HG02623 (cell line): ENCODE data around the gene CTSK.
"Not testable (repeated sequence)": the region's sequence is repeated elsewhere in the genome, so short reads cannot be mapped to it uniquely, and the experiment has no call there.

Experiments
- ATAC-seq: cut with Tn5 transposase; IDR thresholded peaks from one replicate; pipeline ENCODE4 v1.9.1; 2021; ENCODE audit warnings: moderate library complexity; ENCODE audit not compliant: unreplicated experiment

CTSK gene

DNA sequence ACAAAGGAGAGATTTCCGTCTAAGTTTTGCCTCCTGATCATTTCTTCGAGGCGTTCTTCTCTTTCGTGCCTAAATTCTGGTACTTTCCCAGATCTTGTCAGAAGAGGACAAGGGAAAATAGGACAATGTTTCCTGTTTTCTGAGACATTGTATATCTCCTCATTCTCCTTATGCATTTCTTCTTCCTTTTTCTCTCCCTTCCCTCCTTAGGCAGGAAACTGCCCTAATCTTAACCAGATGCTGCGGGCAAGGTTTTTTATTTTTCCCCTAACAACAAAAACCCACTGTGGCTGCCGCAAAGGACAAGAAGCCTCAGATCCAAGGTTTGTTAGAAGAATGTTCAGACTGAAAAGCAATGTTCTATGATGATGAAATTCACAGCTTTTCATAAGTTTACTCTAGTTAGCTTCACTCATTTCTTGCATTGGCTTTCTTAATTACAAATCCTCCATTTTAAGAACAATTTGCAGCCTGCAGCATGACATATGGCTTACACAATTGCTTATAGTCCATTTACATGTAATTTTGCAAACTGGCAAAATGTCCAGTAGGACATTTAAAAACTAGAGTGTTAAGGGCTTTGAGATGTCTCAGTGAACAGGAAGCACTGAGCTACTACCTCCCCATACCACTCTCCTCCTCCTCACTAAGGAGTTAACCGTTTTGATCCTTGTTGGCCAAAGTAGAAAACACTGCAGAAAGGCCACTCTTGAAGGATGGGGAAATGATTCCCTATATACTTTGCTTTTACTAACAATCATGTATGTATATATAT, 624 bp downstream of the CTSK start:
- ATAC-seq, result no peak

DNA sequence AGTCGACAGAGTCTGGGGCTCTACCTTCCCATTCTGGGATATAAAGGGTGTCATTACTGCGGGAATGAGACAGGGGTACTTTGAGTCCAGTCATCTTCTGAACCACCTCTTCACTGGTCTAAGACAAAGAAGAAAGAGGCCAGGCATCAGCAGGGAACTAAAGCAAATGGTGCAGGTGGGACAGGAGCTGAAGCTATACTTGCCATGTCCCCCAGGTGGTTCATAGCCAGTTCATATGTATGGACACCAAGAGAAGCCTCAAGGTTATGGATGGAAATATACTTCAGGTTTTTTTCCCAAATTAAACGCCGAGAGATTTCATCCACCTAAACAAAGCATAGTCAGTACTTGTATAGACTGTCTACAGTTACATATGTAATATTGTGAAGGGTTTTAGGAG, 2.2 kb downstream of the CTSK start:
- ATAC-seq, result no peak

DNA sequence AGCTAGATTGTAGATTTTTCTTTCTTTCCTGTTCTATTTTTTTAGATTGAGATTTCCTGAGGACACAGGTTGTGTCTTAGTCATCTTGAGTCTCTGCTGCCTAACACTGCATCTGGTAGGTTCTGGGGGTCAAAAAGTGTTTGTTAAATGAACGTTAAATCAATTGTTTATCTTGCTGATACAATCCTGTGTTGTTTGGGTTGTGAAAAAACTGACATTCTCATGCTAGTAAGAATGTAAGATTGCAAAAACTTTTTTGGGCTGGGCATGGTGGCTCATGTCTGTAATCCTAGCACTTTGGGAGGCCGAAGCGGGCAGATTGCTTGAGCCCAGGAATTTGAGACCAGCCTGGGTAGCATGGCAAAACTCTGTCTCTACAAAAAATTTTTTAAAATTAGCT, 3.4 kb downstream of the CTSK start:
- no peak for ATAC-seq

DNA sequence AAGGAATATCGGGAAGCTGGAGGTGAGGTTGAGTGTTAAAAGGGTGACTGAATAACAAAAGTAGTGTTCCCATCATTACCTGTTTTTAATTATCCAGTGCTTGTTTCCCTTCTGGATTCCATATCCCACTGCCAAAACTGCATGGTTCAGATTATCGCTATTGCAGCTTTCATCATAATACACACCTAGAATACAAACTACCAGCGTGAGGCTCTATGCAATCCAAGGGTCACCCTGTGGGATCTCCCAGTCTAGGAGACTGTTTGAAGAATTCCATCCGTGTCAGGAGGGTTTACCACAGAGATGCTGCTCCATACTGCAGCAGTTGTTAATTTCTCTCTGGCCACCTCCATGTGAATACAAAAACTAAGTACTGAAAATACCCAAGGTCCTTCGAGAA, 9.0 kb downstream of the CTSK start:
- no peak for ATAC-seq

DNA sequence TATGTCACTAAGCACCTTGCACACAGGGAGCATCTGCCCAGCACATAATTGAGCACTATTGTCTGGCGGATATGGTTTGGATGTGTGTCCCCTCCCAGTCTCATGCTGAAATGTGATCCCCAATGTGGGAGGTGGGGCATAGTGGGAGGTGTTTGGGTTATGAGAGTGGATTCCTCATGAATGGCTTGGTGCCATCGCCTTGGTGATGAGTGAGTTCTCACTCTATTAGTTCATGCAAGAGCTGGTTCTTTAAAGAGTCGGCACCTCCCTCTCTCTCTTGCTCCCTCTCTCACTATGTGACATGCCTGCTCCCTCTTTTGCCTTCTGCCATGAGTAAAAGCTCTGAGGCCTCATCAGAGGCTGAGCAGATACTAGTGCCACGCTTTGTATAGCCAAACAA, 9.5 kb downstream of the CTSK start:
- ATAC-seq, result no peak

DNA sequence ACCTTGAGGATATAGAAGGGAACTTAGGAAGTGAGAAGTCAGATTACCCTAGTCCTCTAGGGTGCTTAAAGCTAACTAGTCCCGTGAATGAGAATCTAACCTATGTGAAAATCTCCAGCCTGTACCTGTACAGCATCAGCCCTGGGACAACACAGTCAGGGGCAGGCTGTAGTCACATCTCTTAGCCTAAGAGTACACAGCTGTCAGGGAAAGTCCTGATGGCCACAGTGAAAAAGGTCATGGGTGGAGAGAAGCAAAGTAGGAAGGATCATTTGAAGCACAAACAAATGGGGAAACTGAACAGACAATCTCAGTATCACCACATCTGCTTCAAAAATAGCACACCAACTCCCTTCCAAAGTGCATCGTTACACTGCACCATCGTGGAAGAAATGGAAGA, 11.7 kb downstream of the CTSK start:
- ATAC-seq, result no peak

DNA sequence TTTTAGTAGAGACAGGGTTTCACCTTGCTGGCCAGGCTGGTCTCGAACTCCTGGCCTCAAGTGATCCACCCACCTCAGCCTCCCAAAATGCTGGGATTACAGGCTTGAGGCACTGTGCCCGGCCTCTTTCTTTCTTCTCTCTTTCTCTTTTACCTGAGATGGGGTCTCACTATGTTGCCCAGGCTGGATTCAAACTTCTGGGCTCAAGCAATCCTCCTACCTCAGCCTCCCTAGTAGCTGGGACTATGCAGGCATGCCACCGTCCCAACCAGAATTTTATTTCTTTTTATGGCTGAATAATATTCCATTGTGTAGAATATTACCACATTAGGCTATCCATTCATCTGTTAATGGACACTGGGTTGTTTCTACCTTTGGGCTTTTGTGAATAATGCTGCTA, 14.3 kb downstream of the CTSK start:
- not testable (repeated sequence) for ATAC-seq

DNA sequence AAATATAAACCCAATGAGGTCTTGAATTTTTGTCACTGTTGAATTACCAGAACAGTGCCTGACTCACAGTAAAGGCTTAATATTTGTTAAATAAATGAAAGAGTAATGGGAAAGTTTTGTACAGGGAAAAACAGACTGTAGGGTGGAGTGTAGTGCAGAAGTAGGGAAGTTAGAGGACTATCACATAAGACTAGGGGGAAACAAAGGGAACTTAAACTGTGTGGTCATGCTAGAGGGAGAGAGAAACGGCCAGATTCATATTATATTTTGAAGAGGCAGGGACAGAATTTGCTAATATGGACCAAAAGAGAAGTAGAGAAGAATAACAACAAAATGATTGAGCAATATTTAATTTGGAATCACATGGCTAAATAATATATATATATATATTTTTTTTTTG, 14.8 kb downstream of the CTSK start:
- no peak for ATAC-seq

DNA sequence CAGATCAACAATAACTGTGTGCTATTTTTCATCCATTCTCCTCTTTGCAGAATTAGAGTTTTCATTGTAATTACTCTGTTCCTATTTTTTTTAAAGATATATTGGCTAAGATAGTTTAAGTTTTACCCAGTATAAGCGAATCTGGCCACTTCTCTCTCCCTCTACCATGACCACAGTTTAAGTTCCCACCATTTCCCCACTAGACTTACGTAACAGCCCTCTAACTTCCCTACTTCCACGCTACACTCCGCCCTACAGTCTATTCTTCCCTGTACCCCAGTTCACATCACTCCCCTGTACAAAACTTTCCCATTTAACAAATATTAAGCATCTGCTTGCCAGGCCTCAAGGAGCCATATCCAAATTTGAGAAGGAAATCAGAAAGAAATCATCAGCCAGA, 16.5 kb downstream of the CTSK start:
- no peak for ATAC-seq

DNA sequence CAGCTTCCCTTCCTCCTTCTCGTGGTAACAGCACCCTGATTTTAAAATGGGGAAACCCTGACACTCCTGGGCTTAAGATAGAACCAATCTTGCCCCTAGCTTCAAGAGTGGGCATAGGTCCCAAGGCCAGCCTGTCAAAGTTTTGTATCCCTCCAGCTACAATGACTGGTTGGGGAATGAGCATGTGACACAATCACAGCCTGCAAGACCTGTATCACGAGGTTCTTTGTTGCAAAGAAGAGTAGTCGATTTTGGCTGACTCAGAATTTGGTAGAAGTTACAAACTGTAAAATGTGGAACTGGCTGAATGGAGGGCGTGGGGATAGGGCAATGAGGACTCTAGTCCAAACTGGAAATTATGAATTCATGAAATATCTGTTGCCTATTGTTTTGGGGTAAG, 18.7 kb downstream of the CTSK start:
- no peak for ATAC-seq

DNA sequence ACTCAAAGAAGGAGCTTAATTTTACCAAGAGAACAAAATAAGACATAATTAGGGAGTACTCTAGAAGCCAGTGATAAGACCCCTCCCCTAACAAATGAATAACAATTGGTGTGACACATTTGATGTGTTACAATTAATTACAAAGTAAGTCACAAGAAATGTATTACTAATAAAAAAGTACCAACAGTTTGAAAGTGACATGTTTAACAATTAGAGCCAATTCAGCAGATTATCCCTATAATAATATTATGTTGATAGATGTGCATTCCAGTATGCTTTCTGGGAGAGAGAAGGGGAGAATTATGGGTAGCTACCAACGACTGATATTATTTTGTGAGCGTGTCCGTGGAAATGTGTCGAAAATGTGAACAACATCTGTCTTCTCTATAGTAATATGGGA, 19.1 kb downstream of the CTSK start:
- ATAC-seq, result no peak

DNA sequence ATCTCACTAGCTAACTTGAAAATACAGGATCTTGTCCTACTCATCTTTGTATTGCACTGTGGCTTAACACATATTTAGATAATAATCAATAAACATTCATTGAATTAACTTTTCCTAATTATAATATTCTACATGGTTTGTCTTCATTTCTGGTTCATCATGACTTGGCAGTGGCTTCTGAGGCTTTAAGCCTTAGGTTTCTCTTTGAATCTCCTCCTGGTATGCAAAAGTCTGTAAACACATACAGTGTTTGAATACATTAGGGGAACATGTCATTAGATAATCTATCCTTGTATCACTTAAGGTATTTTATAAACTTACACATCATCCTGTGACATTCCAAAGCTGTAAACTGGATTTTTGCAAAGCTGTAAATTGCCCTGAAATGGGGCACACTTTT, 20.6 kb downstream of the CTSK start:
- no peak for ATAC-seq

DNA sequence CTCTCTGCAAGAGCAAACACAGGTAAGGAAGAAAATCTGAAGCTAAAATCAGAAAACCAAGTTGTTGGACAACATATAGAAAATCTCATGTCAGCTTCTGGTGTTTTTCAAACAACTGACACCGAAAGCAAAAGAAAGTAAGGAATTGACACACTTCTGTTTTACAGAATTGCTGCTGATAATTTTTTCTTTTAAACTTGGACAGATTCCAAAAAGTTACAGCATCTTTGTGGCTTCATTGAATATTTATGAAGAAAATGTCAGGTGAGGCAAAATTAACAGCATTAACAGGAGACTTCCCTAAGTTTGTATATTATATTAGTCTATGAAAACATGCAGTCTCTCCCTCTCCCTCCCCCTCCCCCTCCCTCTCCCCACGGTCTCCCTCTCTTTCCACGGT, 27.6 kb downstream of the CTSK start:
- no peak for ATAC-seq

DNA sequence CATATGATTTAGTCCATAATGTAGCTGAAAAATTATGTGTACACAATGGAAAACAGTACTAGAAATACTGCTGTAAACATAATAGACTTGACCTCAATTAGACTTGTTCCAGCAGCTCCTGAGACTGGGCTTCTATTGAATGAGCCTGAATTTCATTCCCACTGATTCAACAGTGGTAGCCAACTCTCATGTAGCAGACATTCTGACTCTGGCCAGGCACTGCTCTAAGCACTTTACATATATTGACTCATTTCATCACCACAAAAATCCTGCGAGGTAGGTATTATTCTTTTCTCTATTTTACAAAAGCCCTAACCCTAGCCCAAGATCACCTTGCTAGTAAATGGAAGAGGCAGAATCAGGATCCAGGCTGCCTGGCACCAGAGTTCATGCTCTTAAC, 29.7 kb downstream of the CTSK start:
- no peak for ATAC-seq

DNA sequence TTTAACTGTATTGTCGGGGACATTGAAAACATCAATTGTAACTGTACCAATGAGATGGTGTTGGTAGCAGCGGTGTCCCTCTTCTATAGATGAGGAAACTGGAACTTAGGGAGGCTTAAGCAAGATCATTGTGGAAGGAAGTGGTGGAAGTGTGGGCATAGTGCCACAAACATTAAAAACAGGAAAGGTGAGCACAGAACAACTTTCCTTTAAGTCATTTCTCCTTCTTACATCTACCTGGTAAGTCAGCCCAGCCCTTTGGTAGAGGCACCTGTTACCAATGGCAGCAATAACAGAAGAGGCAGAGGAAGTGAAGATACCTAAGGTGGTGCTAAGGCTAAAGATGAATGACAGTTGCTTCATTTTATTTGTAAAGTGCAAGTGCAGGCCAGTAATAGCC, 30.5 kb downstream of the CTSK start:
- ATAC-seq, result no peak

DNA sequence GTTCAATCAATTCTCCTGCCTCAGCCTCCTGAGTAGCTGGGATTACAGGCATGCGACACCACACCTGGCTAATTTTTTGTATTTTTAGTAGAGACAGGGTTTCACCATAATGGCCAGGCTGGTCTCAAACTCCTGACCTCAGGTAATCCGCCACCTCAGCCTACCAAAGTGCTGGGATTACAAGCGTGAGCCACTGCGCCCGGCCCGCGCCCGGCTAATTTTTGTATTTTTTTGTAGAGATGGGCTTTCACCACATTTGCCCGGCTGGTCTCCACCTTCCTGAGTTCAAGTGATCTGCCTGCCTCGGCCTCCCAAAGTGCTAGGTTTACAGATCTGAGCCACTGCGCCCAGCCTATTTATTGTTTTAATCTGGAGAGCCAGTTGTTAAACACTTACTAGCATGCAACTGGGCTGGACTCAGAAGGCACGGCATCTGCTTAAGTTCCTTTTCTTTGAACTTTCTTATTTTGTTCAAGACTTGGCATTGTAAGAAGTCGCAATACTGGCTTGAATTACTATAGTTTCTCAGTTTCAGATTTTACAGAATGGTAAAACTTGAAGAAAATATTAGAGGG, 32.0 kb downstream of the CTSK start:
- not testable (repeated sequence) for ATAC-seq

DNA sequence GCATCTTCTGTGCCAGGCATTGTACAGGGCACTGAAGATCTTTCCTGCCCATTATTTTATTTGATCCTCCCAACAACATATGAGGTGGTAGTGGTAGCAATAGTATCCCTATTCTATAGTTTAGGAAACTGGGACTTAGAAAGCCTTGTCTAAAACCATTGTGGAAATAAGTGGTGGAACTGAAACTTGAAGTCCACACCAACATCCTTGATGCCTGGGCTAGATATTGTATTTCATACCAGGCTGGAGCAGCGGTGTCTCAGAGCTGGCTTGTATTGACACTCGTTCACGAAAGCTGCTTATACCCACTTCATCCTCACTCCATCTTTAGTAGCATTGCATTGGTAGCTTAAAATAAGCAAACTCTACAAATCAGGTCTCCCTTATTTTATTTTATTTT, 32.8 kb downstream of the CTSK start:
- ATAC-seq, result no peak

DNA sequence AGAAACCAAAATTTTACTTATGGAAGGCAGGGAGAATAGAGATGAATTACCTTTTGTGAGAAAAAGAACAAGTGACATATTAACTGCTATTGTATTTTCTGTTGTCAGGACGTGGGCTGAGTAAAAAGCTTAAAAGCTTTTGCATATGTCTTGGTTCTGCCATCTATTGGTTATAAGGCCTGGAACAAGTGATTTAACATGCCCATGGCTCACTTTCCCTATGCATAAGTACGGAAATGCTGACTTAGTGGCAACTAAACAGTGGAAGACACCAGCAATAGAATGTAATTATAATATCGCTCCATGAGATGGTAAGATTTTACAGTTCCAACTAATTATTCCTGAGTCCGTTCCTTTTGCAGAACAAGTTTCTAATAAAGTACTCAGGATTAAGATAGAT, 35.7 kb downstream of the CTSK start:
- no peak for ATAC-seq

DNA sequence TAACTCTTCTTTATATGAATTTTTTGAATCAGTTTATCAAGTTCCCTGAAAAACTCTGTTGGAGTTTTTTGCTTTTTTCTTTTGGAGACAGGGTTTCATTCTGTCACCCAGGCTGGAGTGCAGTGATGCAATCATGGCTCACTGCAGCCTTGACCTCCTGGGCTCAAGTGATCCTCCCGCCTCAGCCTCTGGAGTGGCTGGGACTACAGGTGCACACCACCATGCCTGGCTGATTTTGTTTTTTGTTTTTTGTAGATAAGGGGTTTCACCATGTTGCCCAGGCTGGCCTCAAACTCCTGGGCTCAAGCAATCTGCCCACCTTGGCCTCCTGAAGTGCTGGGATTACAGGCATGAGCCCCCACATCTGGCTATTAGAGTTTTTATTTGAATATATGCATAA, 40.4 kb downstream of the CTSK start:
- ATAC-seq, result not testable (repeated sequence)

DNA sequence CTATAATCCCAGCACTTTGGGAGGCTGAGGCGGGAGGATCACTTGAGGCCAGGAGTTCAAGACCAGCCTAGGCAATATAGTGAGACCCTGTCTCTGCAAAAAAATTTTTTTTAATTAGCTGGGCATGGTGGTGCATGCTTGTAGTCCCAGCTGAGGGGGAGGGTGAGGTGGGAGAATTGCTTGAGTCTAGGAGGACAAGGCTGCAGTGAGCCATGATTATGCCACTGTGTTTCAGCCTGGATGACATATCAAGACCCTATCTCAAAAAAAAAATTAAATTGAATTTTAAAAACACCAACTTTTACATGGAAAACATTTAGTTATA, 42.1 kb downstream of the CTSK start:
- ATAC-seq, result not testable (repeated sequence)

DNA sequence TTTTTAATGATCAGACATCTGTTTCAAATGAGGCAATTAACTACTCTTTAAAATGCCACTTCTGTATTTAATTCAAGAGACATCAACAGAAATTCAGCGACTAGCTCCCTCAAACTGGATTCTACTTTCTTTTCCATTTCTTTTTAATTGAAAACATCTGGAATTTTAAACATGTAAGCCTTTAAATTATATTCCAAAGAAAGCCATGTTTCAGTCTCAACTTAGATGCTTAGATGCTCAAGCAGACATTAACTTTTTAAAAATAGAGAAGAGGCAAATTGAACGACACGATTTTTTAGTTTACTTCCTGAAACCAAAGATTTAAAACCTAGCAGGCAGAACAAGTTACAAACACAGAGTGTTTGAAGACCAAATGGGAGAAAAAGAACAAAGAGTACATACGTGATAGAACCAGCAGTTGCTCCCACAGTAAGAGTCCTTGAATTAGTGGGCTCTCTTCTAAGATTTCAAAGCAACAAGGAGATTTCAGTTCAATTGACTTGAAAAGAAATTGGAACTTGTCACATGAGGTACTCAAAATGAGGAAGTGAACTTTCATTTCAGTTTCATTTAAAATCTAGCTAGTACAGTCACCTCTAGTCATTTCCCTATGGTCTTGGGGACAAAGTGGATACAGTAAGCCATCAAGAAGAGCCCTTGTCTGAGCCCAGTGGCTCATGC, 42.6 kb downstream of the CTSK start, which contains the start of gene CTSS:
Gene CTSS, minus strand, starts transcription at position 483 of the 681 bp plus-strand sequence. CDS start 1,015 bp downstream, outside the sequence.
- ATAC-seq, result peak; percentile 72

DNA sequence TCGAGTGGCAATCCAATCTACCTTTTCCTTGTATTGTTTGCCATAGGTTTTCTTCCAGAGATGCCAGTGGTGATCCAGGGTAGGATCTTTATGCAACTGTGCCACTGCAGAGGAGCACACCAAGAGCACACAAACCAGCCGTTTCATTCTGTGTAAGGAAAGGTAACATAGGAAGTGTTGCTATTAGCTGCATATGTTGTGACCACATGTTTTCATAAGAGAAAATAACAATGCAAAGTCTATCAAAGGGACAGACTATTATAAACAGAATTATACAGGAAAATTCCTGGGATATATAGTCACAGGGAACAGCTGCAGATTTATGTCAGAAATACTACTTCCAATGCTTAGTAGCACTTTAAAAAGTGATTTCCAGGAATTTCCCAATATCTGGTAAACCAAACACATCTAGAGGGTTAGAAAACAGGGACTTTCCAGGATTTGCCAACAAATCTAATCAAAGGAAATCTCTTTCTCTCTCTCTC, 43.4 kb downstream of the CTSK start:
- ATAC-seq, result no peak
